Naive thymus-derived CD8-positive, alpha-beta T cell (primary cell): ENCODE measurements around the gene SLC35F3. TPM values are rescaled to one million over a fixed set of nuclear protein-coding genes. Genes with fewer than 3 reads are reported as not detected.

ENCODE experiments used
- ATAC-seq, 2 donors: fragments of 150-1000 bp; cut with Tn5 transposase in 1 of 2; sonication (Bioruptor Pico), chemical (Tn5 transposase) in 1 of 2; 1 replicate in 1 of 2; 2 replicates in 1 of 2; pipeline ENCODE4 v1.10.0; 2021; ENCODE audit warnings: mild to moderate bottlenecking in 2 of 2, moderate library complexity in 2 of 2
- POLR2A ChIA-PET: fragments of 350-600 bp; sonication (Branson Sonifier 250); formaldehyde crosslinking; loops from one replicate; lab custom pipeline; 2021; ENCODE audit warnings: antibody characterized with exemption; lab: Charles Lee
- DNase-seq, 10 donors: peaks; one replicate each; pipeline versions ENCODE4 v3.0.0 to v3.0.0-alpha.2; 2020 to 2022
- H3K27ac Mint-ChIP-seq, 10 donors: one replicate each; pipeline ENCODE4 v1.8.0; 2020 to 2022; ENCODE audit warnings: mild to moderate bottlenecking in 10 of 10, mixed read lengths in 10 of 10, moderate library complexity in 4 of 10, inconsistent platforms in 1 of 10
- H3K27me3 Mint-ChIP-seq, 5 donors: one replicate each; pipeline ENCODE4 v1.8.0; 2021 to 2022; ENCODE audit warnings: mixed read lengths in 5 of 5
- H3K36me3 Mint-ChIP-seq, 3 donors: one replicate each; pipeline ENCODE4 v1.8.0; 2020 to 2022; ENCODE audit warnings: mixed read lengths in 3 of 3, mild to moderate bottlenecking in 2 of 3, inconsistent platforms in 1 of 3
- H3K4me1 Mint-ChIP-seq, 4 donors: one replicate each; pipeline ENCODE4 v1.8.0; 2021 to 2022; ENCODE audit warnings: mixed read lengths in 4 of 4
- H3K4me3 Mint-ChIP-seq, 10 donors: one replicate each; pipeline ENCODE4 v1.8.0; 2020 to 2022; ENCODE audit warnings: mild to moderate bottlenecking in 10 of 10, mixed read lengths in 10 of 10, moderate library complexity in 6 of 10, inconsistent platforms in 1 of 10
- H3K9me3 Mint-ChIP-seq, 9 donors: one replicate each; pipeline ENCODE4 v1.8.0; 2020 to 2022; ENCODE audit warnings: mixed read lengths in 9 of 9, mild to moderate bottlenecking in 3 of 9, inconsistent platforms in 1 of 9, moderate library complexity in 1 of 9
- polyA plus RNA-seq, 3 donors: library from polyadenylated mRNA; unstranded; fragments of 300-500 nt; fragmentation: Illumina TruSeq; gene quantifications; one replicate each; pipeline ENCODE4 v1.2.3, GENCODE V29; 2021
- total RNA-seq, 8 experiments: library from RNA in 2 of 8; stranded (reverse) in 2 of 8; gene quantifications; one replicate each; pipeline ENCODE4 v1.2.3 and lab custom pipeline; 2021 to 2026

The SLC35F3 gene
- total and polyA plus RNA-seq, 5 experiments from 2014 or later: 0.06 to 0.63 (median 0.33) TPM; not detected in 1

GRCh38 chr1:234231893-234232276 is 327.4 kb downstream of the SLC35F3 start:
- H3K27ac Mint-ChIP-seq: no peak overlapping the region
- DNase-seq (no peak), ATAC-seq (no peak)
- peaks cover 4 to 23% (median 13%) of the 10 kb centered on the region in 5 donors for H3K27me3 Mint-ChIP-seq
- peak overlapping the region in 3 of 10 donors; percentile 51 to 81 (median 59) for H3K4me3 Mint-ChIP-seq
- no peaks in the 10 kb centered on the region for H3K36me3 Mint-ChIP-seq
- POLR2A ChIA-PET: interaction anchor here (0.9 kb wide), 1 partner anchor 12 kb away, joined by 5 read pairs; no protein-coding TSS in a partner anchor
- peaks cover 6 to 24% (median 13%) of the 10 kb centered on the region in 4 donors for H3K4me1 Mint-ChIP-seq
- no peaks in the 10 kb centered on the region for H3K9me3 Mint-ChIP-seq

GRCh38 chr1:234234199-234234598 is 329.7 kb downstream of the SLC35F3 start:
- Mint-ChIP-seq H3K4me3 (no peak overlapping the region), H3K27me3 (peaks cover 0 to 19% (median 7%) of the 10 kb centered on the region in 5 donors), H3K27ac (no peak overlapping the region), H3K36me3 (no peaks in the 10 kb centered on the region), H3K4me1 (peaks cover 6 to 22% (median 13%) of the 10 kb centered on the region in 4 donors), H3K9me3 (no peaks in the 10 kb centered on the region)
- DNase-seq (no peak), ATAC-seq (no peak)
- POLR2A ChIA-PET: no interaction called here

- H3K4me1 Mint-ChIP-seq: peaks cover 3 to 15% (median 6%) of the 10 kb centered on the region in 4 donors
- no peak overlapping the region for H3K4me3 Mint-ChIP-seq
- POLR2A ChIA-PET: no interaction called here
- no peak overlapping the region for H3K27ac Mint-ChIP-seq
- no peaks in the 10 kb centered on the region for H3K36me3 Mint-ChIP-seq
- DNase-seq (no peak), ATAC-seq (no peak)
- no peaks in the 10 kb centered on the region for H3K9me3 Mint-ChIP-seq
- H3K27me3 Mint-ChIP-seq: peaks cover 0 to 21% (median 7%) of the 10 kb centered on the region in 5 donors
These were observed 331.0 kb downstream of the SLC35F3 start for GRCh38 chr1:234235434-234235881.

GRCh38 chr1:234237393-234237792 is 332.9 kb downstream of the SLC35F3 start:
- peaks cover 0 to 4% (median 0%) of the 10 kb centered on the region in 9 donors for H3K9me3 Mint-ChIP-seq
- no peak overlapping the region for H3K27ac Mint-ChIP-seq
- DNase-seq (no peak), ATAC-seq (no peak)
- no peaks in the 10 kb centered on the region for H3K4me1 Mint-ChIP-seq
- no peaks in the 10 kb centered on the region for H3K36me3 Mint-ChIP-seq
- no peak overlapping the region for H3K4me3 Mint-ChIP-seq
- POLR2A ChIA-PET: no interaction called here
- H3K27me3 Mint-ChIP-seq: peaks cover 0 to 16% (median 7%) of the 10 kb centered on the region in 5 donors

- DNase-seq: no peak
- H3K36me3 Mint-ChIP-seq: no peaks in the 10 kb centered on the region
- peaks cover 0 to 4% (median 0%) of the 10 kb centered on the region in 9 donors for H3K9me3 Mint-ChIP-seq
- POLR2A ChIA-PET: no interaction called here
- no peaks in the 10 kb centered on the region for H3K4me1 Mint-ChIP-seq
- no peak for ATAC-seq
- no peak overlapping the region for H3K4me3 Mint-ChIP-seq
- peaks cover 0 to 15% (median 5%) of the 10 kb centered on the region in 5 donors for H3K27me3 Mint-ChIP-seq
- H3K27ac Mint-ChIP-seq: no peak overlapping the region
These were observed 333.6 kb downstream of the SLC35F3 start for GRCh38 chr1:234238060-234238459.

- H3K27me3 Mint-ChIP-seq: peaks cover 0 to 11% (median 4%) of the 10 kb centered on the region in 5 donors
- ATAC-seq (no peak), DNase-seq (no peak)
- H3K4me1 Mint-ChIP-seq: peaks cover 0 to 10% (median 0%) of the 10 kb centered on the region in 4 donors
- POLR2A ChIA-PET: no interaction called here
- H3K27ac Mint-ChIP-seq: no peak overlapping the region
- no peak overlapping the region for H3K4me3 Mint-ChIP-seq
- H3K9me3 Mint-ChIP-seq: peaks cover 0 to 4% (median 0%) of the 10 kb centered on the region in 9 donors
- H3K36me3 Mint-ChIP-seq: no peaks in the 10 kb centered on the region
These were observed 335.0 kb downstream of the SLC35F3 start for GRCh38 chr1:234239515-234239914.

GRCh38 chr1:234239936-234240335 is 335.5 kb downstream of the SLC35F3 start:
- Mint-ChIP-seq H3K36me3 (no peaks in the 10 kb centered on the region), H3K27me3 (peaks cover 0 to 11% (median 4%) of the 10 kb centered on the region in 5 donors), H3K4me3 (no peak overlapping the region), H3K27ac (no peak overlapping the region), H3K9me3 (peaks cover 0 to 4% (median 0%) of the 10 kb centered on the region in 9 donors), H3K4me1 (peaks cover 0 to 12% (median 0%) of the 10 kb centered on the region in 4 donors)
- no peak for DNase-seq
- ATAC-seq: no peak
- POLR2A ChIA-PET: no interaction called here

- POLR2A ChIA-PET: no interaction called here
- ATAC-seq: no peak
- DNase-seq: no peak
- Mint-ChIP-seq H3K27ac (no peak overlapping the region), H3K9me3 (peaks cover 0 to 4% (median 0%) of the 10 kb centered on the region in 9 donors), H3K4me1 (peaks cover 0 to 13% (median 0%) of the 10 kb centered on the region in 4 donors), H3K36me3 (no peaks in the 10 kb centered on the region), H3K4me3 (no peak overlapping the region), H3K27me3 (peaks cover 0 to 11% (median 4%) of the 10 kb centered on the region in 5 donors)
These were observed 336.2 kb downstream of the SLC35F3 start for GRCh38 chr1:234240680-234241079.

GRCh38 chr1:234241941-234242490 is 337.5 kb downstream of the SLC35F3 start:
- POLR2A ChIA-PET: no interaction called here
- peaks cover 0 to 4% (median 0%) of the 10 kb centered on the region in 3 donors for H3K36me3 Mint-ChIP-seq
- no peak overlapping the region for H3K27ac Mint-ChIP-seq
- DNase-seq: no peak
- H3K27me3 Mint-ChIP-seq: peaks cover 0 to 11% (median 6%) of the 10 kb centered on the region in 5 donors
- H3K4me1 Mint-ChIP-seq: peaks cover 0 to 19% (median 0%) of the 10 kb centered on the region in 4 donors
- no peak for ATAC-seq
- peaks cover 0 to 6% (median 2%) of the 10 kb centered on the region in 9 donors for H3K9me3 Mint-ChIP-seq
- H3K4me3 Mint-ChIP-seq: no peak overlapping the region

- ATAC-seq: no peak
- H3K36me3 Mint-ChIP-seq: peaks cover 0 to 6% (median 0%) of the 10 kb centered on the region in 3 donors
- peaks cover 0 to 21% (median 11%) of the 10 kb centered on the region in 5 donors for H3K27me3 Mint-ChIP-seq
- H3K27ac Mint-ChIP-seq: no peak overlapping the region
- H3K4me1 Mint-ChIP-seq: peaks cover 0 to 23% (median 0%) of the 10 kb centered on the region in 4 donors
- H3K4me3 Mint-ChIP-seq: no peak overlapping the region
- DNase-seq: no peak
- peaks cover 0 to 20% (median 7%) of the 10 kb centered on the region in 9 donors for H3K9me3 Mint-ChIP-seq
- POLR2A ChIA-PET: interaction anchor here (1.2 kb wide), 1 partner anchor 12 kb away, joined by 5 read pairs; no protein-coding TSS in a partner anchor
These were observed 339.2 kb downstream of the SLC35F3 start for GRCh38 chr1:234243521-234244260.

- ATAC-seq: no peak
- Mint-ChIP-seq H3K4me3 (no peak overlapping the region), H3K4me1 (peaks cover 0 to 23% (median 0%) of the 10 kb centered on the region in 4 donors), H3K36me3 (peaks cover 0 to 6% (median 0%) of the 10 kb centered on the region in 3 donors), H3K27me3 (peaks cover 0 to 20% (median 5%) of the 10 kb centered on the region in 5 donors), H3K27ac (no peak overlapping the region), H3K9me3 (peaks cover 0 to 20% (median 7%) of the 10 kb centered on the region in 9 donors)
- no peak for DNase-seq
- POLR2A ChIA-PET: interaction anchor here (0.7 to 1.2 kb wide), 2 partner anchors 13 to 24 kb away, joined by 3 to 5 read pairs; no protein-coding TSS in a partner anchor
These were observed 340.0 kb downstream of the SLC35F3 start for GRCh38 chr1:234244482-234244881.

- peaks cover 0 to 6% (median 0%) of the 10 kb centered on the region in 3 donors for H3K36me3 Mint-ChIP-seq
- ATAC-seq (no peak), DNase-seq (no peak)
- H3K4me1 Mint-ChIP-seq: peaks cover 0 to 23% (median 0%) of the 10 kb centered on the region in 4 donors
- POLR2A ChIA-PET: no interaction called here
- peaks cover 0 to 20% (median 6%) of the 10 kb centered on the region in 9 donors for H3K9me3 Mint-ChIP-seq
- peak overlapping the region in 1 of 10 donors; percentile 13 for H3K4me3 Mint-ChIP-seq
- H3K27me3 Mint-ChIP-seq: peaks cover 0 to 18% (median 5%) of the 10 kb centered on the region in 5 donors
- no peak overlapping the region for H3K27ac Mint-ChIP-seq
These were observed 342.2 kb downstream of the SLC35F3 start for GRCh38 chr1:234246638-234247116.
